Skeletal muscle tissue (tissue), 4 donors: Measurements from ENCODE around the gene SPAG9. TPM values are rescaled to one million over a fixed set of nuclear protein-coding genes. Genes with fewer than 3 reads are reported as not detected.

Experiments
- H3K27ac ChIP-seq: one replicate; pipeline ENCODE4 v1.7.0; 2013; ENCODE audit warnings: mild to moderate bottlenecking, low read depth, low read length, inconsistent platforms
- H3K27me3 ChIP-seq, 3 donors: one replicate each; pipeline ENCODE4 v1.7.0; 2013; ENCODE audit warnings: low read length in 3 of 3; ENCODE audit not compliant: control insufficient read depth in 3 of 3, insufficient read depth in 3 of 3
- H3K36me3 ChIP-seq, 3 donors: one replicate each; pipeline ENCODE4 v1.7.0; 2013; ENCODE audit warnings: low read length in 3 of 3; ENCODE audit not compliant: control insufficient read depth in 3 of 3, insufficient read depth in 3 of 3
- H3K4me1 ChIP-seq, 3 donors: one replicate each; pipeline ENCODE4 v1.7.0; 2013; ENCODE audit warnings: low read length in 3 of 3, mild to moderate bottlenecking in 3 of 3; ENCODE audit not compliant: control insufficient read depth in 3 of 3, insufficient read depth in 3 of 3
- H3K4me3 ChIP-seq, 3 donors: one replicate each; pipeline ENCODE4 v1.7.0; 2013; ENCODE audit warnings: low read length in 3 of 3
- H3K9ac ChIP-seq, 3 donors: one replicate each; pipeline ENCODE4 v1.7.0; 2013; ENCODE audit warnings: low read length in 3 of 3, mild to moderate bottlenecking in 3 of 3, moderate library complexity in 2 of 3, low read depth in 1 of 3
- H3K9me3 ChIP-seq, 3 donors: one replicate each; pipeline ENCODE4 v1.7.0; 2013; ENCODE audit warnings: low read length in 3 of 3; ENCODE audit not compliant: control insufficient read depth in 3 of 3
- total RNA-seq: library from RNA; depleted of rRNA; stranded (reverse); fragments of >200 nt; gene quantifications from one replicate; pipeline ENCODE4 v1.2.3, GENCODE V29; 2014
- donor health status: Osteomylitis.

Gene SPAG9
- total RNA-seq, 1 donor from 2014 or later: 92.9 TPM

DNA sequence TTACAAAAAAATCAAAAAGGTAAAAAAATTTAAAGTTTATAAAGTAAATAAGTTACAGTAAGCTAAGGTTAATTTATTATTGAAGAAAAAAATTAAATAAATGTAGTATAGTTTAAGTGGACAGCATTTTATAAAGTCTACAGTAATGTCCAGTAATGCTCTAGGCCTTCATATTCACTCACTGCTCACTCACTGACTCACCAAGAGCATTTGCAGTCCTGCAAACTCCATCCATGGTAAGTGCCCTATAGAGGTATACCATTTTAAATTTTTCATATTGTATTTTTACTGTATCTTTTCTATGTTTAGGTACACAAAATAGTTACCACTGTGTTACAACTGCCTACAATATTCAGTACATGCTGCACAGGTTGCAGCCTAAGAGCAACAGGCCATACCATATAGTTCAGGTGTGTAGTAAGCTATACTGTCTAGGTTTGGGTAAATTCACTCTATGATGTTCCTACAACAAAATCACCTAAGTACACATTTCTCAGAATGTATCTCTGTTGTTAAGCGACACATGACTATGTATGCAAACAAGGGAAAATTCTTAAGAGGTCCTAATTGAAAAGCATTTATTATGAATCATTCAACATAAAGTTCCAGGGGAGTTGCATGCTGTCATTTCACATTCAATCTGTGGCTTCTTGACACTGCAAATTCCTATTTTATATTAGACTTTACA lies 92.3 kb downstream of the SPAG9 start:
- Histone ChIP-seq H3K4me1 (peaks cover 0 to 8% (median 0%) of the 10 kb centered on the region in 3 donors), H3K9ac (no peak overlapping the region), H3K4me3 (no peak overlapping the region), H3K27ac (no peak overlapping the region), H3K27me3 (no peaks in the 10 kb centered on the region), H3K36me3 (peaks cover 0 to 5% (median 4%) of the 10 kb centered on the region in 3 donors), H3K9me3 (no peaks in the 10 kb centered on the region)

- H3K27ac ChIP-seq: no peak overlapping the region
- peaks cover 0 to 4% (median 0%) of the 10 kb centered on the region in 3 donors for H3K4me1 ChIP-seq
- H3K36me3 ChIP-seq: peaks cover 15 to 43% (median 36%) of the 10 kb centered on the region in 3 donors
- H3K9ac ChIP-seq: no peak overlapping the region
- H3K4me3 ChIP-seq: no peak overlapping the region
- H3K27me3 ChIP-seq: no peaks in the 10 kb centered on the region
- H3K9me3 ChIP-seq: no peaks in the 10 kb centered on the region
Measured at GRCh38 chr17:51018541-51018940, 102.1 kb downstream of the SPAG9 start.

DNA sequence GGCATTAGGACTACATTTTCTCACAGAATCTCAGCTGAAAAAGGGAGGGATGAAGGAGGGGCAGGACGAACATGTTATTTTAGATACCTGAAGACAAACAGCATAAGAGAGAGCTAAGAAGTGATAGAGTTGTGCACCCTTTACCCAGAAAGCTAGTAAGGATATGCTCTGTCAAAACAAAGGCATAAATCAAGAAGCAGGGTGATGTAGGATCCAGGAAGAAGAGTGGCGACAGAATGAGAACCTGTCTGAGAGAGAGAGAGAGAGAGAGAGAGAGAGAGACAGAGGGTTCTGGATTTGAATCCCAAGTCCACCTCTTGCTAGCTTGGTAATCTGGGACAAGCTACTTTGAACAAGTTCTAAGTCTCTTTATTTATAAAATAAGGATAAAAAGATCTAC lies 103.4 kb downstream of the SPAG9 start:
- H3K36me3 ChIP-seq: peaks cover 19 to 47% (median 40%) of the 10 kb centered on the region in 3 donors
- no peak overlapping the region for H3K27ac ChIP-seq

DNA sequence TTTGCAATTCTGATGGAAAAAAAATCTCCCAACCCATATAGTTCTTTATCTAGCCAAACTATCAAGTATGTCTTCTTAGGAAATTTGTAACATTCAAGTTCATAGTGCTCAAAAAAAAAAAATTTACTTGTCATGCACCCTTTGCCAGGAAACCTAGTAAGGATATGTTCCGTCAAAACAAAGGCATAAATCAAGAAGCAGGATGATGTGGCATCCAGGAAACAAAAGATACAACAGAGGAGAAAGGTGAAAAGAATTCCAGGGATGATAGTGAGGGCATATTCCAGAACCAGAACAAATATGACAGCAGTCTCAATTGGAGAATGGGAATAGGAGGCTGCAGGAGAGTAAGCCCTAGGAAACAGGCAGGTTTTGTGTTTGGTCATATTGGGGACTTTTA lies 104.6 kb downstream of the SPAG9 start:
- H3K36me3 ChIP-seq: peaks cover 19 to 46% (median 40%) of the 10 kb centered on the region in 3 donors
- peaks cover 0 to 4% (median 0%) of the 10 kb centered on the region in 3 donors for H3K4me1 ChIP-seq
- H3K9me3 ChIP-seq: no peaks in the 10 kb centered on the region
- no peaks in the 10 kb centered on the region for H3K27me3 ChIP-seq
- no peak overlapping the region for H3K4me3 ChIP-seq
- no peak overlapping the region for H3K9ac ChIP-seq
- H3K27ac ChIP-seq: no peak overlapping the region

More for the DNA sequence above, 103.4 kb downstream of the SPAG9 start:
- Histone ChIP-seq H3K4me3 (no peak overlapping the region), H3K9me3 (no peaks in the 10 kb centered on the region), H3K4me1 (peaks cover 0 to 4% (median 0%) of the 10 kb centered on the region in 3 donors), H3K27me3 (no peaks in the 10 kb centered on the region), H3K9ac (no peak overlapping the region)

GRCh38 chr17:51015145-51015558 lies 105.5 kb downstream of the SPAG9 start:
- H3K27me3 ChIP-seq: no peaks in the 10 kb centered on the region
- peaks cover 19 to 37% (median 31%) of the 10 kb centered on the region in 3 donors for H3K36me3 ChIP-seq
- peak overlapping the region in 1 of 3 donors; percentile 14 for H3K9ac ChIP-seq
- no peak overlapping the region for H3K27ac ChIP-seq
- H3K4me1 ChIP-seq: peaks cover 0 to 4% (median 0%) of the 10 kb centered on the region in 3 donors
- no peak overlapping the region for H3K4me3 ChIP-seq
- no peaks in the 10 kb centered on the region for H3K9me3 ChIP-seq

DNA sequence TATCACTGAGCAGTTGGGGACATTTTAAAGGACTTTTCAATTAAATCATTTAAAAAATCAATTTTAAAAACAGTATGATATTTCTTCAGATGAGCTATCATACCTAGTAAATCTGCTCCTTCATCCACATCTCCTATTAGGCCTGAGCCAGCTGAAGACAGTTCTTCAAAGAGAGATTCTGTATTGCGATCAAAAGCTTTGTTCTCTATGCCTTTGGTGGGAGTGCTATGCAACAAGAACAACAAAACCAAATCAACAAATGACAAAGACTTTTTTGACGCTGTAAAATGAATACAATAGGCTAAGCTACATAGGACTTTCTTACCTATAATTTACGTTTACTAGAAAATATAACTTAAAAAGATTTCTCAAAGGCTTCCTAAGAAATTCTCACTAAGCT lies 106.5 kb downstream of the SPAG9 start:
- H3K27ac ChIP-seq: no peak overlapping the region
- peaks cover 14 to 33% (median 30%) of the 10 kb centered on the region in 3 donors for H3K36me3 ChIP-seq
- no peak overlapping the region for H3K9ac ChIP-seq
- H3K4me1 ChIP-seq: peaks cover 0 to 4% (median 0%) of the 10 kb centered on the region in 3 donors
- H3K9me3 ChIP-seq: no peaks in the 10 kb centered on the region
- H3K4me3 ChIP-seq: no peak overlapping the region
- H3K27me3 ChIP-seq: no peaks in the 10 kb centered on the region

GRCh38 chr17:51013322-51013721 lies 107.3 kb downstream of the SPAG9 start:
- Histone ChIP-seq H3K36me3 (peaks cover 10 to 26% (median 23%) of the 10 kb centered on the region in 3 donors), H3K27ac (no peak overlapping the region), H3K9ac (no peak overlapping the region), H3K4me3 (no peak overlapping the region), H3K9me3 (no peaks in the 10 kb centered on the region), H3K27me3 (no peaks in the 10 kb centered on the region), H3K4me1 (peaks cover 0 to 4% (median 0%) of the 10 kb centered on the region in 3 donors)

DNA sequence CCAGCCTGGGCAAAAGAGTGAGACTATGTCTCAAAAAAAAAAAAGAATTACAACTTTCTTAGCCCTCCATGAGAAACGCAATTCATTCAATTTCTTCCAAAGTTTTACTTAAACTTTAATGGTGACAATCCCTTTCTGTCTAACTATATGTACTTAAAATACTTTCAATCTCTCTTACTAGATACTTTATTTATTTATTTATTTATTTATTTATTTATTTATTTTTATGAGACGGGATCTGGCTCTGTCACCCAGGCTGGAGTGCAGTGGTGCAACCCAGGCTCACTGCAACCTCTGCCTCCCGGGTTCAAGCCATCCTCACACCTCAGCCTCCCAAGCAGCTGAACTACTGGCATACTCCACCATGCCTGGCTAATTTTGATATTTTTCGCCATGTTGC lies 108.1 kb downstream of the SPAG9 start:
- Histone ChIP-seq H3K9me3 (no peaks in the 10 kb centered on the region), H3K36me3 (peaks cover 10 to 26% (median 23%) of the 10 kb centered on the region in 3 donors), H3K4me3 (no peak overlapping the region), H3K9ac (no peak overlapping the region), H3K4me1 (peaks cover 0 to 4% (median 0%) of the 10 kb centered on the region in 3 donors), H3K27me3 (no peaks in the 10 kb centered on the region), H3K27ac (no peak overlapping the region)

- peaks cover 0 to 3% (median 0%) of the 10 kb centered on the region in 3 donors for H3K4me1 ChIP-seq
- H3K27me3 ChIP-seq: no peaks in the 10 kb centered on the region
- no peak overlapping the region for H3K27ac ChIP-seq
- H3K4me3 ChIP-seq: no peak overlapping the region
- H3K36me3 ChIP-seq: peaks cover 9 to 27% (median 22%) of the 10 kb centered on the region in 3 donors
- no peaks in the 10 kb centered on the region for H3K9me3 ChIP-seq
- no peak overlapping the region for H3K9ac ChIP-seq
Measured at GRCh38 chr17:51010173-51010675, 110.4 kb downstream of the SPAG9 start.

DNA sequence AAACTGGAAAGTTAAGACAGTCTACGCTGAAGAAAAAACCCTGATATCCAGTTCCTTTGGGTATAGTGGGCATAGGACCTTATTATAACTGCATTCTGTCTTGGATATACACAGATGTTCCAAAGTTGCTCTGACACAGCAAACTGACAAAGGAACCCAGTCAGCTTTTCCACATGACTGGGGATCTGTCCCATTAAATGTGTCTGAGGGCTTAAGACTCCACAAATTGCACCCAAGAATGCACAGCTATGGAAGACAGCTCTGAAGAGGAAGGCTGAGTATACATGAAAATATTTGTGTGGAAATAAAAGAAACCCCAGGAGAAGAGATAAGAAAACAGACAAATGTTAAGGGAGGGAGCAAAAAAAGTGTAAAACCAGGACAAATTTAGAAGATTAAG lies 114.1 kb downstream of the SPAG9 start:
- H3K27me3 ChIP-seq: no peaks in the 10 kb centered on the region
- no peaks in the 10 kb centered on the region for H3K9me3 ChIP-seq
- no peak overlapping the region for H3K27ac ChIP-seq
- no peak overlapping the region for H3K4me3 ChIP-seq
- no peak overlapping the region for H3K9ac ChIP-seq
- H3K36me3 ChIP-seq: peaks cover 7 to 24% (median 23%) of the 10 kb centered on the region in 3 donors
- no peaks in the 10 kb centered on the region for H3K4me1 ChIP-seq
